K562 (cell line): ENCODE results near the gene NDST3. TPM values are rescaled to one million over a fixed set of nuclear protein-coding genes. Genes with fewer than 3 reads are reported as not detected.

ENCODE experiments used
- ATAC-seq: fragments of 200-7000 bp; cut with Tn5 transposase; 3 replicates; pipeline ENCODE4 v1.9.1; 2020; ENCODE audit warnings: moderate library complexity
- BruUV-seq: library from RNA; stranded (reverse); fragments of 400-500 nt; replicated peaks from 2 replicates; lab custom pipeline; 2021; lab: Mats Ljungman, UMichigan
- CTCF ChIA-PET: fragments of 300-600 bp; formaldehyde crosslinking; extraction: SDS; loops from one replicate; lab custom pipeline; 2021; ENCODE audit warnings: low intra/inter-chr PET ratio; lab: Yijun Ruan, JAX
- POLR2A ChIA-PET: fragments of 300-600, 350-650 bp; sonication (Branson Sonifier 250); formaldehyde crosslinking; extraction: SDS; loops from one replicate; lab custom pipeline; 2021; ENCODE audit warnings: antibody characterized with exemption, inconsistent platforms; lab: Yijun Ruan, JAX
- DNase-seq, 4 experiments: peaks; one replicate each; pipeline versions ENCODE4 v3.0.0 to v3.0.0-alpha.2; 2011 to 2018; ENCODE audit warnings: low spot score in 3 of 4, mixed read lengths in 3 of 4; ENCODE audit errors: extremely low read depth in 1 of 4
- FAIRE-seq: peaks from 2 replicates; lab custom pipeline; 2011; peaks lifted over from hg19 to GRCh38; lab: Jason Lieb, UNC
- H2AFZ ChIP-seq: 2 replicates; pipeline ENCODE4 v1.6.0; 2011; ENCODE audit warnings: low read depth, low read length, control low read depth, inconsistent platforms
- H3K27ac ChIP-seq: fragments of 200-600 bp; 3 replicates; pipeline ENCODE4 v1.8.0; 2011; ENCODE audit warnings: low read depth, mild to moderate bottlenecking, control low read depth, inconsistent platforms, low read length, moderate library complexity, mixed read lengths; ENCODE audit errors: extremely low read depth
- H3K27me3 ChIP-seq, 2 experiments: fragments of 300-600 bp in 1 of 2; 2 replicates in 1 of 2; 3 replicates in 1 of 2; pipeline versions ENCODE4 v1.6.0 to v1.8.0; 2011; ENCODE audit warnings: inconsistent platforms in 2 of 2, low read length in 2 of 2, mild to moderate bottlenecking in 1 of 2, mixed read lengths in 1 of 2, moderate library complexity in 1 of 2; ENCODE audit not compliant: control insufficient read depth in 2 of 2, insufficient read depth in 2 of 2
- H3K36me3 ChIP-seq: fragments of 300-600 bp; 3 replicates; pipeline ENCODE4 v1.8.0; 2011; ENCODE audit warnings: mild to moderate bottlenecking, low read length, inconsistent platforms; ENCODE audit not compliant: control insufficient read depth, insufficient read depth
- H3K4me1 ChIP-seq, 2 experiments: fragments of 200-600 bp in 1 of 2; replicated peaks in 1 of 2; 2 replicates in 1 of 2; 3 replicates in 1 of 2; pipeline versions ENCODE4 v1.5.1 to v1.8.0; 2011; ENCODE audit warnings: inconsistent platforms in 2 of 2, low read length in 2 of 2, mild to moderate bottlenecking in 1 of 2, mixed read lengths in 1 of 2, moderate library complexity in 1 of 2; ENCODE audit not compliant: control insufficient read depth in 2 of 2, insufficient read depth in 2 of 2
- H3K4me2 ChIP-seq: 2 replicates; pipeline ENCODE4 v1.6.1; 2011; ENCODE audit warnings: low read length, control low read depth, inconsistent platforms, mixed read lengths; ENCODE audit not compliant: insufficient read depth
- H3K4me3 ChIP-seq: fragments of 200-600 bp; sonication (generic), shearing (Covaris generic); 2 replicates; pipeline ENCODE4 v1.5.1; 2016; ENCODE audit warnings: control low read depth, inconsistent platforms
- H3K79me2 ChIP-seq: fragments of 200-600 bp; 3 replicates; pipeline ENCODE4 v1.8.0; 2011; ENCODE audit warnings: low read length, inconsistent platforms; ENCODE audit not compliant: control insufficient read depth, insufficient read depth
- H3K9ac ChIP-seq, 2 experiments: 2 replicates each; pipeline versions ENCODE4 v1.6.0 to v1.6.1; 2011; ENCODE audit warnings: low read depth in 2 of 2, low read length in 2 of 2, control low read depth in 1 of 2, inconsistent platforms in 1 of 2, mild to moderate bottlenecking in 1 of 2, mixed read lengths in 1 of 2; ENCODE audit not compliant: insufficient read depth in 1 of 2
- H3K9me1 ChIP-seq: one replicate; pipeline ENCODE4 v1.6.0; 2011; ENCODE audit warnings: inconsistent platforms, mild to moderate bottlenecking, low read length, moderate library complexity; ENCODE audit not compliant: control insufficient read depth, insufficient read depth
- H3K9me3 ChIP-seq: replicated peaks from 2 replicates; pipeline ENCODE4 v1.5.1; 2011; ENCODE audit warnings: low read depth, low read length, inconsistent platforms; ENCODE audit not compliant: control insufficient read depth, insufficient read depth
- H4K20me1 ChIP-seq: replicated peaks from 2 replicates; pipeline ENCODE4 v1.6.1; 2011; ENCODE audit warnings: low read length, inconsistent platforms, mixed read lengths; ENCODE audit not compliant: control insufficient read depth, insufficient read depth
- CBX8 ChIP-seq: fragments of 200-600 bp; sonication (generic); IDR thresholded peaks from 2 replicates; pipeline ENCODE4 v1.6.1; 2012; ENCODE audit warnings: borderline replicate concordance, mixed run types, low read depth, mild to moderate bottlenecking, moderate library complexity, mixed read lengths, low read length, control low read depth, inconsistent platforms; ENCODE audit not compliant: poor library complexity, severe bottlenecking; ENCODE audit errors: extremely low read depth
- ESRRA ChIP-seq: fragments of 450-650 bp; IDR thresholded peaks from 2 replicates; pipeline ENCODE4 v1.6.1; 2014; ENCODE audit warnings: low read depth, mild to moderate bottlenecking, moderate library complexity, borderline replicate concordance
- HNRNPH1 ChIP-seq: fragments of 200-400 bp; formaldehyde crosslinking; optimal IDR thresholded peaks from 2 replicates; pipeline ENCODE3; 2017; ENCODE audit warnings: low read depth, mild to moderate bottlenecking, low read length, moderate library complexity
- MTF1 ChIP-seq: fragments of 250-450 bp; sonication (Bioruptor Pico); IDR thresholded peaks from 2 replicates; pipeline ENCODE4 v1.9.0; 2021; ENCODE audit warnings: moderate library complexity, mild to moderate bottlenecking, inconsistent platforms, borderline replicate concordance
- NFE2 ChIP-seq: IDR thresholded peaks from 2 replicates; pipeline ENCODE4 v1.6.1; 2014; ENCODE audit warnings: antibody characterized with exemption, low read depth
- POLR3A ChIP-seq: IDR thresholded peaks from 2 replicates; pipeline ENCODE4 v1.6.1; 2011; ENCODE audit warnings: borderline replicate concordance, mild to moderate bottlenecking, moderate library complexity; ENCODE audit not compliant: insufficient read length, insufficient read depth; ENCODE audit errors: extremely low read depth
- SLC30A9 ChIP-seq: fragments of 250-450 bp; sonication (Bioruptor Pico); IDR thresholded peaks from 2 replicates; pipeline ENCODE4 v1.8.0; 2022; ENCODE audit warnings: mild to moderate bottlenecking, moderate library complexity
- SOX6 ChIP-seq: fragments of 450-650 bp; IDR thresholded peaks from 2 replicates; pipeline ENCODE4 v1.6.1; 2014; ENCODE audit warnings: mild to moderate bottlenecking
- SRSF3 ChIP-seq: fragments of 200-400 bp; formaldehyde crosslinking; IDR thresholded peaks from 2 replicates; pipeline ENCODE4 v1.6.1; 2016; ENCODE audit warnings: mild to moderate bottlenecking, low read length, moderate library complexity; ENCODE audit not compliant: insufficient read depth
- STAT5A ChIP-seq: IDR thresholded peaks from 2 replicates; pipeline ENCODE4 v1.6.1; 2012; ENCODE audit warnings: low read length, inconsistent platforms, borderline replicate concordance
- TEAD2 ChIP-seq: fragments of 450-650 bp; IDR thresholded peaks from 2 replicates; pipeline ENCODE4 v1.6.1; 2016; ENCODE audit warnings: missing genetic modification characterization, control low read depth, missing compliant biosample characterization
- ZBTB8A ChIP-seq: fragments of 450-650 bp; IDR thresholded peaks from 2 replicates; pipeline ENCODE4 v1.6.1; 2018; ENCODE audit warnings: mild to moderate bottlenecking, moderate library complexity; ENCODE audit not compliant: partially characterized antibody
- ZC3H4 ChIP-seq: sonication (generic); formaldehyde crosslinking; IDR thresholded peaks from 2 replicates; pipeline ENCODE4 v1.9.0; 2021; ENCODE audit warnings: missing genetic modification reagents, borderline replicate concordance
- ZNF444 ChIP-seq: fragments of 250-450 bp; sonication (Bioruptor Pico); IDR thresholded peaks from 2 replicates; pipeline ENCODE4 v1.4.0; 2020; ENCODE audit warnings: mild to moderate bottlenecking, moderate library complexity
- ZZZ3 ChIP-seq: fragments of 450-650 bp; IDR thresholded peaks from 2 replicates; pipeline ENCODE4 v1.6.1; 2016; ENCODE audit warnings: antibody characterized with exemption, mild to moderate bottlenecking, moderate library complexity
- WGBS: fragments of 100-300 bp; shearing (Covaris generic); methylation state at CpG from one replicate; pipeline ENCODE4 v1.1.6; 2016; ENCODE audit warnings: low coverage, mixed read lengths; ENCODE audit not compliant: insufficient coverage; ENCODE audit errors: missing lambda C conversion rate; 5-methylcytosine and 5-hydroxymethylcytosine counted together
- in situ Hi-C: fragments of 300-500 bp; cut with MboI; formaldehyde crosslinking; loops from 4 replicates; pipeline ENCODE4 v1.15.0; 2018; ENCODE audit warnings: inconsistent platforms, mixed read lengths
- intact Hi-C: fragments of 100-400 bp; cut with micrococcal nuclease; formaldehyde crosslinking; loops from 2 replicates; pipeline ENCODE4 v1.14.2; 2022
- polyA plus RNA-seq, 8 experiments: library from polyadenylated mRNA; depleted of rRNA in 4 of 8; stranded (reverse) in 5 of 8; unstranded in 3 of 8; fragments of >200 nt; fragmentation: Nextera tagmentation in 2 of 8; fragmentation: Illumina TruSeq in 1 of 8; extraction: Ambion mirVana in 2 of 8; extraction: Trizol in 1 of 8; gene quantifications; 2 replicates each; pipeline versions ENCODE4 v1.2.1 to v1.2.3, GENCODE V29; 2011 to 2014; ENCODE audit warnings: inconsistent platforms in 1 of 8, missing spikeins in 1 of 8
- total RNA-seq, 7 experiments: library from RNA; depleted of rRNA in 6 of 7; stranded (reverse); fragments of >200 nt in 6 of 7; fragmentation: Illumina TruSeq in 2 of 7; extraction: Trizol in 2 of 7; gene quantifications; 2 replicates each; pipeline versions ENCODE4 v1.2.1 to v1.2.3, GENCODE V29; 2011 to 2021; ENCODE audit warnings: low replicate concordance in 1 of 7
- TF ChIP-seq, protein P1 (sequence below): fragments of 450-650 bp; formaldehyde crosslinking; IDR thresholded peaks from 2 replicates; pipeline ENCODE4 v1.4.0; 2020; ENCODE audit warnings: mild to moderate bottlenecking, moderate library complexity
- TF ChIP-seq, protein P2 (sequence below): fragments of 250-450 bp; sonication (Bioruptor Pico); IDR thresholded peaks from 2 replicates; pipeline ENCODE4 v1.4.0; 2020; ENCODE audit warnings: mild to moderate bottlenecking
- TF ChIP-seq, protein P3 (sequence below): fragments of 450-650 bp; formaldehyde crosslinking; IDR thresholded peaks from 2 replicates; pipeline ENCODE4 v1.4.0; 2020; ENCODE audit warnings: mild to moderate bottlenecking, moderate library complexity

Gene NDST3
- total and polyA plus RNA-seq, 9 of the 15 experiments (the other 6 are each of a cell fraction or from before 2014, with no cell fraction given): not detected

DNA sequence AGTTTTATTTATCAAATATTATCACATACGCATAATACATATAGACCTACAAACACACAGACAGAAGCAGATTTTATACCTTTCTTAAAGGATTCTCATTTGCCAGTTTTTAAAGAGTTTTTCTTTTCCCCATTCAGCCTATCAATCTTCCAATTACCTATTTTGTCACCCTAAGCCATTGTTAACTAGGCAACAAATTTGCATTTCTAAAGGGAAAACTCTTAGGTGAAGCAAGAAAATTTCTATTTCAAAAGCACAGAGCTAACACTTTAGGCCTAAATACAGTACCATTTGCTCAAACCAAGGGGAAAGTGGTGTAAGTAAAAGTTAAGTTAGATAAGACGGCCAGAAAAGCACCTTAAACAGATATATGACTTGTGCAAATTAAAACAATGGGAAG is 156.6 kb downstream of the NDST3 start:
- no peak for FAIRE-seq
- H3K4me3 ChIP-seq: no peak overlapping the region
- in situ Hi-C loops (no loop called here), intact Hi-C loops (no loop called here)
- no peaks in the 10 kb centered on the region for H3K9me1 ChIP-seq
- DNase-seq: no peak
- H3K79me2 ChIP-seq: no peaks in the 10 kb centered on the region
- no peak overlapping the region for H3K27ac ChIP-seq
- no peak overlapping the region for H2AFZ ChIP-seq
- no peak overlapping the region for H3K4me2 ChIP-seq
- CTCF ChIA-PET: no interaction called here
- H4K20me1 ChIP-seq: no peaks in the 10 kb centered on the region
- 11% methylated on average over 2 of the region's 2 CpGs for WGBS
- H3K9me3 ChIP-seq: no peaks in the 10 kb centered on the region
- POLR2A ChIA-PET: no interaction called here
- no peaks in the 10 kb centered on the region for H3K4me1 ChIP-seq
- H3K9ac ChIP-seq: no peak overlapping the region
- no TSS peak for BruUV-seq
- no peak for ATAC-seq
- no peaks in the 10 kb centered on the region for H3K27me3 ChIP-seq
- no peaks in the 10 kb centered on the region for H3K36me3 ChIP-seq
- TF ChIP-seq ZBTB8A (no peak), HNRNPH1 (no peak), NFE2 (no peak), ZNF444 (CRISPR knock-in tag) (no peak), MTF1 (CRISPR knock-in tag) (no peak), TEAD2 (no peak), STAT5A (no peak), POLR3A (no peak), ZC3H4 (CRISPR knock-in tag) (no peak), CBX8 (no peak), ZZZ3 (no peak), SLC30A9 (no peak), ESRRA (no peak), SRSF3 (no peak), SOX6 (no peak)
- TF ChIP-seq, protein P1, sequence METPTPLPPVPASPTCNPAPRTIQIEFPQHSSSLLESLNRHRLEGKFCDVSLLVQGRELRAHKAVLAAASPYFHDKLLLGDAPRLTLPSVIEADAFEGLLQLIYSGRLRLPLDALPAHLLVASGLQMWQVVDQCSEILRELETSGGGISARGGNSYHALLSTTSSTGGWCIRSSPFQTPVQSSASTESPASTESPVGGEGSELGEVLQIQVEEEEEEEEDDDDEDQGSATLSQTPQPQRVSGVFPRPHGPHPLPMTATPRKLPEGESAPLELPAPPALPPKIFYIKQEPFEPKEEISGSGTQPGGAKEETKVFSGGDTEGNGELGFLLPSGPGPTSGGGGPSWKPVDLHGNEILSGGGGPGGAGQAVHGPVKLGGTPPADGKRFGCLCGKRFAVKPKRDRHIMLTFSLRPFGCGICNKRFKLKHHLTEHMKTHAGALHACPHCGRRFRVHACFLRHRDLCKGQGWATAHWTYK (CRISPR knock-in tag): no peak
- TF ChIP-seq, protein P2, sequence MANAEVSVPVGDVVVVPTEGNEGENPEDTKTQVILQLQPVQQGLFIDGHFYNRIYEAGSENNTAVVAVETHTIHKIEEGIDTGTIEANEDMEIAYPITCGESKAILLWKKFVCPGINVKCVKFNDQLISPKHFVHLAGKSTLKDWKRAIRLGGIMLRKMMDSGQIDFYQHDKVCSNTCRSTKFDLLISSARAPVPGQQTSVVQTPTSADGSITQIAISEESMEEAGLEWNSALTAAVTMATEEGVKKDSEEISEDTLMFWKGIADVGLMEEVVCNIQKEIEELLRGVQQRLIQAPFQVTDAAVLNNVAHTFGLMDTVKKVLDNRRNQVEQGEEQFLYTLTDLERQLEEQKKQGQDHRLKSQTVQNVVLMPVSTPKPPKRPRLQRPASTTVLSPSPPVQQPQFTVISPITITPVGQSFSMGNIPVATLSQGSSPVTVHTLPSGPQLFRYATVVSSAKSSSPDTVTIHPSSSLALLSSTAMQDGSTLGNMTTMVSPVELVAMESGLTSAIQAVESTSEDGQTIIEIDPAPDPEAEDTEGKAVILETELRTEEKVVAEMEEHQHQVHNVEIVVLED (CRISPR knock-in tag): no peak
- TF ChIP-seq, protein P3, sequence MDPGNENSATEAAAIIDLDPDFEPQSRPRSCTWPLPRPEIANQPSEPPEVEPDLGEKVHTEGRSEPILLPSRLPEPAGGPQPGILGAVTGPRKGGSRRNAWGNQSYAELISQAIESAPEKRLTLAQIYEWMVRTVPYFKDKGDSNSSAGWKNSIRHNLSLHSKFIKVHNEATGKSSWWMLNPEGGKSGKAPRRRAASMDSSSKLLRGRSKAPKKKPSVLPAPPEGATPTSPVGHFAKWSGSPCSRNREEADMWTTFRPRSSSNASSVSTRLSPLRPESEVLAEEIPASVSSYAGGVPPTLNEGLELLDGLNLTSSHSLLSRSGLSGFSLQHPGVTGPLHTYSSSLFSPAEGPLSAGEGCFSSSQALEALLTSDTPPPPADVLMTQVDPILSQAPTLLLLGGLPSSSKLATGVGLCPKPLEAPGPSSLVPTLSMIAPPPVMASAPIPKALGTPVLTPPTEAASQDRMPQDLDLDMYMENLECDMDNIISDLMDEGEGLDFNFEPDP: no peak
